Loucy (cell line): ENCODE data around the gene NCAM1.

Experiments used
- H2AFZ ChIP-seq: fragments of 200-600 bp; sonication (generic); 2 replicates; pipeline ENCODE4 v1.6.0; 2016; ENCODE audit warnings: antibody characterized with exemption, mild to moderate bottlenecking, low read length, moderate library complexity
- H3F3A ChIP-seq: fragments of 200-600 bp; 2 replicates; pipeline ENCODE4 v1.6.0; 2016; ENCODE audit warnings: antibody characterized with exemption, low read depth, mild to moderate bottlenecking
- H3K27me3 ChIP-seq: fragments of 200-600 bp; sonication (generic); 2 replicates; pipeline ENCODE4 v1.6.1; 2014; ENCODE audit warnings: low read length, mild to moderate bottlenecking; ENCODE audit not compliant: insufficient read depth, poor library complexity, severe bottlenecking
- H3K36me3 ChIP-seq: fragments of 200-600 bp; sonication (generic); 2 replicates; pipeline ENCODE4 v1.6.1; 2016; ENCODE audit warnings: low read length; ENCODE audit not compliant: insufficient read depth
- H3K4me1 ChIP-seq: fragments of 200-600 bp; sonication (generic); 2 replicates; pipeline ENCODE4 v1.5.1; 2014; ENCODE audit warnings: low read length, mild to moderate bottlenecking; ENCODE audit not compliant: insufficient read depth, poor library complexity, severe bottlenecking
- H3K4me2 ChIP-seq: fragments of 200-600 bp; sonication (generic); 2 replicates; pipeline ENCODE4 v1.6.0; 2014; ENCODE audit warnings: antibody characterized with exemption, low read length, low read depth, mild to moderate bottlenecking; ENCODE audit not compliant: poor library complexity, severe bottlenecking
- H3K4me3 ChIP-seq: fragments of 200-600 bp; sonication (generic); 2 replicates; pipeline ENCODE4 v1.5.1; 2014; ENCODE audit warnings: low read length, mild to moderate bottlenecking, mixed read lengths; ENCODE audit not compliant: poor library complexity, severe bottlenecking
- H3K79me2 ChIP-seq: fragments of 200-600 bp; sonication (generic); 2 replicates; pipeline ENCODE4 v1.6.1; 2014; ENCODE audit warnings: low read length; ENCODE audit not compliant: insufficient read depth
- H3K9ac ChIP-seq: fragments of 200-600 bp; sonication (generic); 2 replicates; pipeline ENCODE4 v1.6.0; 2014; ENCODE audit warnings: mild to moderate bottlenecking, low read depth, low read length, moderate library complexity; ENCODE audit not compliant: poor library complexity, severe bottlenecking
- H3K9me2 ChIP-seq: fragments of 200-600 bp; sonication (generic); replicated peaks from 2 replicates; pipeline ENCODE4 v1.6.1; 2016; ENCODE audit warnings: low read depth, low read length, mixed read lengths
- H3K9me3 ChIP-seq: fragments of 200-600 bp; sonication (generic); 2 replicates; pipeline ENCODE4 v1.6.1; 2014; ENCODE audit warnings: mild to moderate bottlenecking, antibody characterized with exemption, low read length, low read depth; ENCODE audit not compliant: insufficient read depth
- H4K20me1 ChIP-seq: fragments of 200-600 bp; sonication (generic); 2 replicates; pipeline ENCODE4 v1.6.0; 2014; ENCODE audit warnings: antibody characterized with exemption, low read length, mild to moderate bottlenecking; ENCODE audit not compliant: insufficient read depth, poor library complexity, severe bottlenecking
- CTCF ChIP-seq: fragments of 200-600 bp; sonication (generic); conservative IDR thresholded peaks from 2 replicates; pipeline ENCODE4 v1.5.1; 2014; ENCODE audit warnings: mild to moderate bottlenecking, antibody characterized with exemption, low read length
- EZH2phosphoT487 ChIP-seq: fragments of 200-600 bp; IDR thresholded peaks from 2 replicates; pipeline ENCODE4 v1.6.1; 2018; ENCODE audit warnings: antibody characterized with exemption, mild to moderate bottlenecking, moderate library complexity, borderline replicate concordance

Gene NCAM1

GRCh38 chr11:113198972-113199661, 237.9 kb downstream of the NCAM1 start:
- Histone ChIP-seq H3K36me3 (no peaks in the 10 kb centered on the region), H3K27me3 (no peaks in the 10 kb centered on the region), H3K79me2 (no peaks in the 10 kb centered on the region), H3K4me3 (no peak overlapping the region), H3K9me3 (no peaks in the 10 kb centered on the region; the same call in 1 of the 2 replicates), H2AFZ (no peak overlapping the region), H3K9ac (no peak overlapping the region), H4K20me1 (no peaks in the 10 kb centered on the region), H3F3A (no peaks in the 10 kb centered on the region), H3K9me2 (no peaks in the 10 kb centered on the region), H3K4me2 (no peak overlapping the region), H3K4me1 (no peaks in the 10 kb centered on the region)
- TF ChIP-seq EZH2phosphoT487 = no peak
- no peak for TF ChIP-seq CTCF

- H3K4me3 ChIP-seq = no peak overlapping the region
- no peak overlapping the region for H3K9ac ChIP-seq
- no peaks in the 10 kb centered on the region for H3K9me2 ChIP-seq
- H3F3A ChIP-seq = no peaks in the 10 kb centered on the region
- H4K20me1 ChIP-seq = no peaks in the 10 kb centered on the region
- no peaks in the 10 kb centered on the region for H3K4me1 ChIP-seq
- H3K9me3 ChIP-seq = no peaks in the 10 kb centered on the region; the same call in 1 of the 2 replicates
- no peak overlapping the region for H3K4me2 ChIP-seq
- no peaks in the 10 kb centered on the region for H3K79me2 ChIP-seq
- H3K36me3 ChIP-seq = no peaks in the 10 kb centered on the region
- TF ChIP-seq EZH2phosphoT487 (no peak), CTCF (no peak)
- no peaks in the 10 kb centered on the region for H3K27me3 ChIP-seq
- no peak overlapping the region for H2AFZ ChIP-seq
Measured at GRCh38 chr11:113199866-113200265, 238.6 kb downstream of the NCAM1 start.

GRCh38 chr11:113201054-113201818, 240.0 kb downstream of the NCAM1 start:
- Histone ChIP-seq H2AFZ (no peak overlapping the region), H3K79me2 (no peaks in the 10 kb centered on the region), H3K36me3 (no peaks in the 10 kb centered on the region), H4K20me1 (no peaks in the 10 kb centered on the region), H3K9me3 (no peaks in the 10 kb centered on the region; the same call in 1 of the 2 replicates), H3K4me2 (no peak overlapping the region), H3F3A (no peaks in the 10 kb centered on the region), H3K4me3 (no peak overlapping the region), H3K9ac (no peak overlapping the region), H3K27me3 (no peaks in the 10 kb centered on the region), H3K9me2 (no peaks in the 10 kb centered on the region), H3K4me1 (no peaks in the 10 kb centered on the region)
- no peak for TF ChIP-seq EZH2phosphoT487
- TF ChIP-seq CTCF = no peak
